HG03066 (cell line): Measurements from ENCODE around the gene NAA40.
"Not testable (repeated sequence)": the region's sequence is repeated elsewhere in the genome, so short reads cannot be mapped to it uniquely, and the experiment has no call there.

Experiments
- ATAC-seq: cut with Tn5 transposase; IDR thresholded peaks from one replicate; pipeline ENCODE4 v1.9.1; 2021; ENCODE audit warnings: low read depth; ENCODE audit not compliant: unreplicated experiment

The NAA40 gene

DNA sequence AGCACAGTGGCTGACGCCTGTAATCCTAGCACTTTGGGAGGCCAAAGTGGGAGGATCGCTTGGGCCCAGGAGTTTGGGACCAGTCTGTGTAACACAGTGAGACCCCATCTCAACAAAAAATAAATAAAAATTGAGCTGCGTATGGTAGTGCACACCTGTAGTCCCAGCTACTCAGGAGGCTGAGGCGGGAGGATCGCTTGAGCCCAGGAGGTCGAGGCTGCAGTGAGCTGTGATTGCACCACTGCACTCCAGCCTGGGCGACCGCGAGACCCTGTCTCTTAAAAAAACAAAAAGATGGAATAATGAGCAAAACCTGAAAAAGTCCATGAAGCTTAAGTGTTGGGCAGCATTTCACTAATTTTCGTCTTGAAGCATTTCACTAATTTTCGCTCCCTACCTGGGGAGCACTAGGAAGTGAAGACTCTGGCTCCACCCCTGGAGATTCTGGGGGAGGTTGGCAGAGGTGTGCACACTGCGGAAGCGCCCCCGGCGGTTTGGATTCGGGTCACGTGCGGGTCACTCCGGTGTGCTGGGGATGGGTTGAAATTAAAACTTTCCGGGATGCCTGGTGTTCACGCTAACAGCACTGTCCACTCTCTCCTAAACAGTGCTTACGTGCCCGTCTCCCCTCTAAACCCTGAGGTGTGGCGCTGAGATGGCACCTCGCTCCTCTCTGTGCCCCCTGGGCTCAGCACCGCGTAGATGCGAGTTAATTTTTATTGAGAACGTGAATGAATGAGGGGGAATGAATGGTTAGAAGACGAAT, 906 bp upstream of the NAA40 start:
- peak; percentile 8 for ATAC-seq

DNA sequence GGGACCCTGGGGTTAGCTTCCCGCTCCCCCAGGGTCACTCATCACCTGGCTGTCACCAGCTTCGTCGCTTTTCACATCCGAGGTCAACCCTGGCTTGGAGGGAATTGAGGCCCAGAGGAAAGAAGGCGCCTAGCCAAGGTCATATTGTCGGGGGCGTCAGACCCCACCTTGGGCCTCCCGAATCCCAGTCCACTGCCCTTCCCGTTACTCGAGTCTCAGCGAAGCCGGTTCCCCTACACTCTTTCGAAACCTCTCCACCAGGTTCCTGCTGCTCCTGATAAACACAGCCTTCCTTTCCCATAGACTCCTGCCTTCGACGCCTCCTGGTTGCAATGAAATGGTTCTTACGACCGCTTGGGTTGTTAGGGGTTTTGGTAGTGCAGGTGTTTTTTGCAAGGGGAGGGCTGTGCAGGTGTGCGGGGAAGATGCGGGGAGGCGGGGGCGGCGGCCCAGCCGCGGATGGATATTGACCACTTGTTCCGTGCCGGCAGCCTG, 642 bp downstream of the NAA40 start:
- no peak for ATAC-seq

DNA sequence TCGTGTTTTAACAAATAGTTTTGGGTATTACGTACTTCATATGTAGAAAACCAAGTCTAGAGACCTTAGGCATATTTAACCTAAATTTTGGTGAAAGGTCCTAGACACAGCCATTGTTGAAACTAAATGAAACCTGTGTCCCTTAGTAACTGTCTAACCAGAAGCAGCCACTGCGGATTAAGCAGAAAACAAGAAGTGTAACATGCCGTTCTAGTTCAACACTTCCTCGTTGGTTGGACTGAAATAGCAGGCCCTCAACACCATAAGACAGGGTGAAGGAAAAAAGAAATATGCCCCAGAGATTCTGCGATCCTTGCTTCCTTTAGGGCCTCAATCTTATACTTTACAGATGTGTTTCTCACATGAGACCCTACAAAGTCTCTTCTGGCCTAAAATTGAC, 2.0 kb downstream of the NAA40 start:
- no peak for ATAC-seq

DNA sequence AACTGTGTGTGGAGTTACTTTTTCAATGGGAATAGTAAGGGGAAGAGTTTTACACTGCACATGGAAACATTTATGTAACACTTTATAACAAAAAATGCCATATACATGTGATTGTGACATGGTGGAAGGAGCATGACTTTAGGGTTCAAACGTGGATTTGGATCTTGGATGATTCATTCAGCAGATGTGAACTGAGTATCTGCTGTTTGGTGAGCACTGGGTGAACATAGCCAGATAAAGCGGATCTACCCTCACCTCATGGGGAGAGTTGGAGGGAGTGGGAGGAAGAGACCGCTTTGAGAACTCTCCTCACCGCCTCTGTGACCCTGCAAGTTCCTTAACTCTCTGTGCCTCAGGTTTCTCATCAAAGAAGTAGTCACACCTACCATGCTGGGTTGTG, 3.1 kb downstream of the NAA40 start:
- no peak for ATAC-seq

DNA sequence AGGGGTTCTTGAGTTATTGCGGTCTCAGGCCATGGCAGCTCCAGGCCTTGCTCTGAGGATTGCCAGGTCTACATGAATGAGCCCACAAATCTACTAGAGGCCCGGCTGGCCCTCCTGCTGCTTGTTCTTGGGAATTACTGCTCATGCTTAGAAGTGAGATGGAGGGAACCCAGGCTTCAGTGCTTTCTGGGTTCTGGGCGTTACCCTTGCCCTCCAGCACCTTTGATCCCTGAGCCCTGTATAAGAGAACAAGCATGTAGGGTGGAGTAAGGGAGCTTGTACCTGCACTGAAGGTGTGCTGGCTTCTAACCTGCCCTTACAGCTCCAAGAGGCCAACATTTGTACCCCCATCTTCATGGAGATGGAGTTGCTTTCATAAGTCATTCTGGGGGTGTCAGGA, 4.0 kb downstream of the NAA40 start:
- ATAC-seq, result no peak

DNA sequence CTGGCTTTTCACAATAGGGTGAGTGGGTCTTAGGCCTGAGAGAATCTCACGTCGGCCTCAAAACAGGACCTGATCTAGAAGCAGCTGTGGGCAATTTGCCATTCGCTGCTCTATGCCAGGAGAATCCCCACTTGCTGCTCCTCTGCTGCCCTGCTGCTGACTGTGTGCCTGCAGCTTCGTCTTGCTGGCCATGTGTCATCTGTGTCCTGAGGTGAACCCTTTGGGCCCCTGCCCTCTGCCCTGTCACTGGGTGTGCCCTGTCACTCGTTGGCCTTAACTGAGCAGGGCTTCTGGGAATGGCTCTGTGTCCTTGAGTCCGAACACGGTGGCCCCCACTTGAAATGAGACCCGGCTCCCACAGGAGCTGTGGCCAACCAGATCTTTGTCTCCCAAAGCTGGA, 6.2 kb downstream of the NAA40 start:
- no peak for ATAC-seq

DNA sequence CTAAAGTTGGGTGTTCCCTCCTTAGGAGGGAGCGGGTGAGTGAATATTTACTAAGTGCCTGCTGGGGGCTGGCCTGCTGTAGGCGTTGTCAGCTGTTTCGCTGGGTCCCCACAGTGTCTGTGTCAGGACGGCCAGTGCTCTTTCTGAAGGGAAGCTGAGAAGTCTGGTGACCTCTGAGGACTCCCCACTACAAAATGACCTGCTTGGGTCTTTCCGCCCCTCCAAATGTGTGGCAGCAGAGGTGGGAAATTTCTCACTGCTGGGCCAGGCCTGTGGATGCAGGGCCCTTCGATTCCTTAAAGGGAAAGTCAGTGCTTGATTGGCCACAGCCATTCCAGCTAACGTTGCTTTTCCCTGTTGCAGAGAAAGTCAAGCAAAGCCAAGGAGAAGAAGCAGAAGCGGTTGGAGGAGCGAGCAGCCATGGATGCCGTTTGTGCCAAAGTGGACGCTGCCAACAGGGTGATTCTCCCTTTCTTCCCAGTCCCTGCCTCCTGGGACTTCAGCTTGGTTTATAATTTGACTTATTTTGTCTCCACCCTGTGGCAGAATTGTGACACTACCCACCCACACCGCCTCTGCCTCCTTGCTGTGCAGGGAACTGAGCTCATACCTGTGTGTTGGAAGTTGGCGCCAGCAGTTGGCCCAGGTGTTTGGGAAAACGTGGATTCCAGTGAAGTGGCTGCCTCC, 6.8 kb downstream of the NAA40 start:
- no peak for ATAC-seq

DNA sequence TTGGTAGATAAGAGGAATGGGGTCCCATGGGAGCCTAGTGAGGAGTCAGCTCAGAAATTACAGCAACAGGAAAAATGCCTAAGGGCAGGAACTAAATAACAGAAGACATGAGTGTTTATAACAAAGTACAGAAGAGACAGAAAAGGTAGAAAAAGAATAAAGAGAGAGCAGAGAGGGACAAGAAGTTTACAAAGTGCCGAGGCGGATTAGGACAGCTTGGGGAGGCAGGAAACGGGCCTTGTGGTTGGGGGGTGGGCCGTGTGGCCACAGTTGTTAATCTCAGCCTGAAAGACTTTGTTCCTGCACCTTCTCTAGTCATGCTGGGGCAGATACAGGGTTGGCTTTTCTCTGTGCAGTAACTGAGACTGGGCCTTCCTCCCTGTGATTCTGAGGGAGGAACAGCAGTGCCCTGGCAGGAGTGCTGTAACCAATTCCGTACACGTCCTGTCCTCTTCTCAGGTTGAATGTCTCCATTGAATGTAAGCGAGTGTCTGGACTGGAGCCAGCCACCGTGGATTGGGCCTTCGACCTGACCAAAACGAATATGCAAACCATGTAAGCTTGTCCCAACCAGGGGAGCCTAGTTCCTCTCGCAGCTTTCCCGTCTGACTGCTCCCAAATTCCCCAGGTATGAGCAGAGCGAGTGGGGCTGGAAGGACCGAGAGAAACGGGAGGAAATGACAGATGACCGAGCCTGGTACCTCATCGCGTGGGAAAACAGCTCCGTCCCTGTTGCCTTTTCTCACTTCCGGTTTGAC, 13.2 kb downstream of the NAA40 start:
- no peak for ATAC-seq

DNA sequence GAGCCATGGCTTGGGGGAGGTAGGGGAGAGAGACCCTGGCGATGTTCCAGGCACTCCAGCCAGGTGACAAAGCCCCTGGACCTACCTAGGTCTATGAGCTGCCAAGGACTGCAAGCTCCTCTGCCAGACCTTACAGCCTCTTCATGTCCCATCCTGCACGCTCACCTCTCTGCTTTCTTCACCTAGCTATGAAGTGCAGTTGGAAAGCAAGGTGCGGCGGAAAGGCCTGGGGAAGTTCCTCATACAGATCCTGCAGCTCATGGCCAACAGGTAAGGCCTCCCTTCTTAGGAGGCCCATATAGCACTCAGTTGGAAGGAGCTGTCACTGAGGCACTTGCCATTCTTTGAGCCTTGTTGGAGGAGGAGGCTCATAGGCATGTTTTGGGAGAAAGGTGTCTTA, 13.8 kb downstream of the NAA40 start:
- no peak for ATAC-seq

DNA sequence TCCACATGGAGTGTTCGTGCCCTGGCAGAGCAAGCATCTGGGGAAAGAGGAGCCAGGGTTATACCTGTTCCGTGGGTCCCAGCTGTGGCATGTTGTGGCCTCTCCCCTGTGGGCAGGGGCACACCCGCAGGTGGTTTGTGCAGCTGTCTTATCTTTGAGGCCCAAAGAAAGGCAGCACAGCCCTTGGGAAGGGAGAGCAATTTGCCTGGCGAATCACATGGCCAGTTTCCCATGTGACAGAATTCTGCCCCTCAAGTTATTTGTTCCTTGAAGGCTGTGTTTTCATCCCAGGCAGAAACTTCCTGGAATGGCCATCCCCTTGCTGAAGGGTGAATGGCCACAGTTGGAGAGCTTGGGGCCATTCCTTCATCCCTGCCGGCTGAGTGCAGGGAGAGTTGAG, 19.2 kb downstream of the NAA40 start:
- ATAC-seq, result no peak

DNA sequence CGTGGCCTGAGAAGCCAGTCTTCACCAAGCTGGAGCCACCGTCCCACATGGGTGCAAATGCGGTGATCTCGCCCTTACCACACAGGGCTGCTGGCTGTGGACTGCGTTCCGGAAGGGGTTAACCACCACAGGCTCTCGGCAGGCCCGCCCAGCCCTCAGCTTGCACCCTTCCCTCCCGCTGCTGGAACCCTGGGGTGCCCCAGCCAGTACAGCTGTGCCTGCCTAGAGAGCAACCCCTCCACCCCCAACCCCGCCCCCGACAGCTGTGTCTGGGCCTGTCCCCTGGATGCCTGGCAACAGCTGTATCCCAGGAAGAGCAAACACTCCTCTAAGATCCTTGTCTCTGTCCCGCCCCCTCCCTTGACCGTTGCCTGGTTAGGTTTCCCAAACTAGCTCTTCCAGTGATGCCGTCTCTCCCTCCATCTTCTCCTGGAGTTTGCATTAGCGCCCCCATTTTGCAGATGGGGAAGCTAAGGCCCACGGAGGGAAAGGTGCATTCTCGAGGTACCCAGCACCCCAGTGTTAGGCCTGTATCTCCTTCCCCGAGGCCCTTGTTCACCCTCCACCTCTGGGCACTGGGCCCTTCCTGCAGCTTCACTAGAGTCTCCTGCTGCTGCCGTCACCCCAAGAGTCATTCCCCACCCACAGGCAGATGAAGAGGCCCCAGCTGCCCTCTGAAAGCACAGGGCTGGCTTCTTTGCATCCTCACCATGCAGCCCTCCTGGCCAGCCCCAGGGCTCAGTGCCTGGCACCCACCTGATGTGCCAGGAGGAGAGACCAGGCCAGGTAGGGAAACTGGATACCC, 23.0 kb downstream of the NAA40 start:
- no peak for ATAC-seq

DNA sequence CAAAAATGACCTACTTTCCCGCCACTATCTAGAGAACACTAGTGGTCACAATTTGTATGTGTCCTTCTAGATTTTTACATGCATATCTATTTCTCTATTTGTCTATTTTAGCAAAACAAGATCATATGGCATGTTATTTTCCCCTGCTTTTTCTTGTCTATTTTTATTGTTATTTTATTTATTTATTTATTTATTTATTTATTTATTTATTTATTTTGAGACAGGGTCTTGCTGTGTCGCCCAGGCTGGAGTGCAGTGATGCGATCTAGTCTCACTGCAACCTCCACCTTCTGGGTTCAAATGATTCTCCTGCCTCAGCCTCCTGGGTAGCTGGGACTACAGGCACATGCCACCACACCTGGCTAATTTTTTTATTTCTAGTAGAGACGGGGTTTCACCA, 25.1 kb downstream of the NAA40 start:
- ATAC-seq, result not testable (repeated sequence)

DNA sequence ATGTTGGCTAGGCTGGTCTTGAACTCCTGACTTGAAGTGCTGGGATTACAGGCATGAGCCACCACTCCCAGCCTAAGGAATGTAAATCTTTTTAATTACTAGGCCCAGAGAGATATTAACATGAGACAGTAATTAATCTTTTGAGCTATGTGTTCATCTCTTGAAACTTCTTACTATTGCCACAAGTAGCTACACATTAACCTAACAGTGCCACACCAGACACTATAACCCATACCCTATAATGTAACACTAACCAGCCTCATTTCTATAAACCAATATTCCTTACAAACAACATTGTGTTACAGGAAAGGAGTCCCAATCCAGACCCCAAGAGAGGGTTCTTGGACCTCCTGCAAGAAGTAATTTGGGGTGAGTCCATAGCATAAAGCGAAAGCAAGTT, 27.6 kb downstream of the NAA40 start:
- no peak for ATAC-seq

DNA sequence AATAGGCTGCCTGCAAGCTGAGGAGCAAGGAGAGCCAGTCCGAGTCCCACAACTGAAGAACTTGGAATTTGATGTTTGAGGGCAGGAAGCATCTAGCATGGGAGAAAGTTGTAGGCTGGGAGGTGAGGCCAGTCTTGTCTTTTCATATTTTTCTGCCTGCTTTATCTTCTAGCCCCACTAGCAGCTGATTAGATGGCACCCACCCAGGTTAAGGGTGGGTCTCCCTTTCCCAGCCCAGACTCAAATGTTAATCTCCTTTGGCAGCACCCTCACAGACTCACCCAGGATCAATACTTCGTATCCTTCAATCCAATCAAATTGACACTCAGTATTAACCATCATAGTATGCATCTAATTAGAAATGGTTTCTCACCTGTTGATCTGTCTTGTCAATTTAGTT, 30.7 kb downstream of the NAA40 start:
- no peak for ATAC-seq

DNA sequence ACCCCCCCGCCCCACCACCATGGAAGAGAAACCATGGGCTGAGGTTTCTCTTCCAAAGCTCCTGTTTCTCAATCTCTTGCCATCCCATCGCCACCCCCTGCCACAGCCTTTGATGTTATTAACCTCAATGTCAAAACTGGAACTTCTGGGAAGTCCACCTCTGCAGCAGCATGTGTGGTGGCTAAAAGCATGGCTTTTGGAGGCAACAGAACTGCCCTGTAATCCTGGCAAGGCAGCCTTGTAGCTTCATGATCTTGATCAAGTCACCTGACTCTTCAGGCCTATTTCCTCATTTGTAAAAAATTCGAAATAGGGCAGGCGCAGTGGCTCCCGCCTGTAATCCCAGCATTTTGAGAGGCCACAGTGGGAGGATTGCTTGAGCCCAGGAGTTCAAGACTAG, 32.1 kb downstream of the NAA40 start:
- no peak for ATAC-seq

DNA sequence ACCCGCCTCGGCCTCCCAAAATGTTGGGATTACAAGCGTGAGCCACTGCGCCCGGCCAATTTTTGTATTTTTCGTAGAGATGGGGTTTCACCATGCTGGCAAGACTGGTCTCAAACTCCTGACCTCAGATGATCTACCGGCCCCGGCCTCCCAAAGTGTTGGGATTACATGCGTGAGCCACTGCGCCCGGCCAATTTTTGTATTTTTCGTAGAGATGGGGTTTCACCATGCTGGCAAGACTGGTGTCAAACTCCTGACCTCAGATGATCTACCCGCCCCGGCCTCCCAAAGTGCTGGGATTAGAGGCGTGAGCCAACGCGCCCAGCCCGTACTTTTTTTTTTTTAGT, 35.1 kb downstream of the NAA40 start:
- ATAC-seq, result not testable (repeated sequence)

DNA sequence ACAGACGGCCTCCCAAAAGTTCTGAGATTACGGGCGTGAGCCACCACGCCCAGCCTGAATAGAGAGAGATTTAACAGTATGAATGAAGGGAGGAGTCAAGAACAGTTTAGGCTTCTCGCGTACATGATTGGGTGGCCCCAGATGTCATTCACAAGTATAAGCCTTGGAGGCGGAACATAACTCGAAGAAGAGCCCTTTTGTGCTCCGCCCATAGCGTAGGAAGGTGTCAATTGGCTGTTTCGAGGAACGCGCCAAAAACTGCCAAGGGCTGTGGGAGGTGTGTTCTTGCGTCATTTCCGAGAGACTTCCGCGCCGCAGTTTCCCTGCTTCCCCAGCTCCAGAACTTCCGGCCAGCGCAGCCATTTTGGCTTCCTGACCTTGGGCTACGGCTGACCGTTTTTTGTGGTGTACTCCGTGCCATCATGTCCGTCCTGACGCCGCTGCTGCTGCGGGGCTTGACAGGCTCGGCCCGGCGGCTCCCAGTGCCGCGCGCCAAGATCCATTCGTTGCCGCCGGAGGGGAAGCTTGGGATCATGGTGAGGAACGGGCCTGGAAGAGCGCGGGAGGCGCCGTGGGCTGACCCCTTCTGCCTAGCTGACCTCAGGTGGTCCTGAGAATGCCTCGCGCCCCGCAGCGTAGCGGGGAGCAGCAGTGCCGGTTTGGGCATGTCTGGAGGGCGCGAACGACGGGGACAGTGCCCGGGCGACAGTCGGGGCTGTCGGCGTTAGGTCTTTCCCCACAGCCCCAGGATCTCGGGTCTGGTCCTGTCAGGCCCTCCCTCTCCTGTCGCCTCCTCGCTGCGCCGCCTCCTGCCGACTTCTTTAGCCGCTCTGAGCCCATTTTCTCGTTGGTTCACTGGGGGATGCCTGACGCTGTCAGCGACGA, 35.7 kb downstream of the NAA40 start, which contains the start of gene COX8A:
Gene COX8A (plus strand): TSS at position 362 of the 885 bp plus-strand sequence. CDS start 61 bp downstream, at position 423.
- peak; percentile 98 for ATAC-seq

DNA sequence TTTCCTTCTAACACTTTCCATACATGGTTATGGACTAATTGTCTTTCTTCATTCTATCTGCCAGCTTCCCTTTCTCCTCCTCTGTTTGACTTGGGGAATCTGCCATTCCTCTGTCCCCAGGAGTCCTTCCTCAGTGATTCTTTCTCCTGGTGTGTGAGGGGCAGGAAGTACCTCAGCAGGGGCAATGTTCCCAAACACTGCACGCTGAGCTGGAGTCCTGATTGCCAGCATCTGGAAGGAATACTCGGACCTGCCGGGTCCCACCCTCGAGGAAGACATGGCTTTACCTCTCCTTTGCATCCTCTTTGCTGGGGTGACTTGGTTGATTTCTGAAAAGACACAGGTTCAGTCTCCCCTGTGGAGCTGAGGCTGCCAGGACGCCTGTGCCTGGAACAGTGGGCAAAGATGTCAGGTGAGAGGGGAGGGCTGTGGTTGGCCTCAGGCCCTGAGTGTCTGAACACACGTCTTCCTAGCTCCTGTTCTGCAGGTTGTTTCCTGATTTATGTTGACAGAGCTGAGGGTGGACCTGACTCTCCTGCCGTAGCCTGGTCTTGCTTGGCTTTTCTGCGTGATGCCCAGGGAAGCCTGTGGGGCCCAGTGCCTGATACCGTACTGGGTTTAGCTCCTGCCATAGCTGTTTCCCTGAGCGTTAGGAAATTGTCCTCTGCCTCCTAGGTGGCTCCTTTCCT, 39.9 kb downstream of the NAA40 start:
- no peak for ATAC-seq

DNA sequence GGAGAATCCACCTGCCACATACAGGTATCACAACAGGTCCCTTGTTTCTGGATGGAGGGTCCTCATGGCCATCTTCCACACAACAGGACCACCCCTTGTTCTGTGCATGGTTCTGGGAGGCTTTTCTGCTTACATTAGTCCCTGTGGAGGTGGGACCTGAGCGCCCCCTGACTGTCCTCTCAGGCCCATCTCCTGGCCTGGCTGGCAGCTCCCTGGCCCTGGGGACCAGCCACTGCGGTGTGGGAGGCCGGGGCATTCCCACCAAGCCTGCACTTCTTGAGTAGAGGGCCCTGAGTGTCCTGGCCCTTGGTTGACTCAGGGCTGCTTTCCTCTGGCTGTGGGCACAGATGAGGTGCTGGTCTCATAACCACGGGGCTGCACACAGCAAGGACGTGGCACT, 40.6 kb downstream of the NAA40 start:
- ATAC-seq, result no peak
